ENCODE measurements around the gene CCDC12. TPM values are rescaled to one million over a fixed set of nuclear protein-coding genes. Genes with fewer than 3 reads are reported as not detected.
A peak's percentile ranks its signal among the peaks of the same experiment; 100 is the strongest.

Gene CCDC12
- total and polyA plus RNA-seq, 12 donors, result 28.8 to 137 (median 34.2) TPM

- Histone ChIP-seq H3K4me1 (peaks cover 5 to 20% (median 13%) of the 10 kb centered on the region in 9 donors), H3K36me3 (peaks cover 0 to 71% (median 4%) of the 10 kb centered on the region in 9 donors), H3K27ac (peak overlapping the region; percentile 81 to 95 (median 88)), H3K27me3 (no peaks in the 10 kb centered on the region), H3K9me3 (no peaks in the 10 kb centered on the region), H3K4me3 (peak overlapping the region; percentile 38 to 83 (median 70))
- TF ChIP-seq CTCF (IDR thresholded peaks at IDR 0.05), result no peak
- intact Hi-C loops (cut with DNase I), result loop anchor here in 3 of 10 donors (10.0 kb wide), 3 partner anchors 145 to 325 kb away; partner anchors contain the start of gene TMIE (in 2 of the 3)
- ATAC-seq (peak; percentile 92 to 97 (median 96)), DNase-seq (peak; percentile 89 to 93)
- 1 to 2% methylated on average over 85 of the region's 85 CpGs for WGBS, 2 donors
Observed at GRCh38 chr3:47009225-47010110, 32.9 kb upstream of the CCDC12 start.

GRCh38 chr3:47008851-47009224 lies 32.3 kb upstream of the CCDC12 start:
- peaks cover 5 to 20% (median 13%) of the 10 kb centered on the region in 9 donors for H3K4me1 ChIP-seq
- H3K4me3 ChIP-seq, result peak overlapping the region in 9 of 10 donors; percentile 38 to 83 (median 73)
- no peaks in the 10 kb centered on the region for H3K27me3 ChIP-seq
- DNase-seq, result no peak
- ATAC-seq, result peak in 1 of 8 donors; percentile 0
- intact Hi-C loops (cut with DNase I), result loop anchor here in 2 of 10 donors (10.0 kb wide), 1 partner anchor 304 kb away; the partner anchor contains the start of gene TMIE (in 2 of the 2)
- WGBS, 2 donors, result 24 to 25% methylated on average over 23 of the region's 23 CpGs
- peaks cover 0 to 71% (median 4%) of the 10 kb centered on the region in 9 donors for H3K36me3 ChIP-seq
- H3K27ac ChIP-seq, result peak overlapping the region in 8 of 10 donors; percentile 81 to 95 (median 89)
- no peaks in the 10 kb centered on the region for H3K9me3 ChIP-seq
- no peak for TF ChIP-seq CTCF (IDR thresholded peaks at IDR 0.05)

- TF ChIP-seq CTCF (IDR thresholded peaks at IDR 0.05), result no peak
- no peaks in the 10 kb centered on the region for H3K9me3 ChIP-seq
- no peaks in the 10 kb centered on the region for H3K27me3 ChIP-seq
- peak overlapping the region in 1 of 10 donors; percentile 92 for H3K27ac ChIP-seq
- H3K4me3 ChIP-seq, result no peak overlapping the region
- H3K36me3 ChIP-seq, result peaks cover 0 to 71% (median 4%) of the 10 kb centered on the region in 9 donors
- H3K4me1 ChIP-seq, result peaks cover 5 to 20% (median 13%) of the 10 kb centered on the region in 9 donors
- intact Hi-C loops (cut with DNase I), result loop anchor here in 2 of 10 donors (10.0 kb wide), 1 partner anchor 304 kb away; the partner anchor contains the start of gene TMIE (in 2 of the 2)
- 96 to 97% methylated on average over 13 of the region's 13 CpGs for WGBS, 2 donors
- DNase-seq (no peak), ATAC-seq (no peak)
Observed at GRCh38 chr3:47008234-47008796, 31.8 kb upstream of the CCDC12 start.
